Glutamatergic neuron (in vitro differentiated cells): ENCODE results near the gene KCNA2. TPM values are rescaled to one million over a fixed set of nuclear protein-coding genes. Genes with fewer than 3 reads are reported as not detected.

Experiments used
- DNase-seq: peaks from one replicate; pipeline ENCODE4 v3.0.0; 2022
- H3K27ac Mint-ChIP-seq: one replicate; pipeline ENCODE4 v1.8.0; 2020; ENCODE audit warnings: mild to moderate bottlenecking, mixed read lengths, inconsistent platforms; ENCODE audit not compliant: unreplicated experiment
- H3K27me3 Mint-ChIP-seq: one replicate; pipeline ENCODE4 v1.8.0; 2020; ENCODE audit warnings: mild to moderate bottlenecking, moderate library complexity, mixed read lengths, inconsistent platforms; ENCODE audit not compliant: unreplicated experiment
- H3K36me3 Mint-ChIP-seq: one replicate; pipeline ENCODE4 v1.8.0; 2020; ENCODE audit warnings: mild to moderate bottlenecking, mixed read lengths, inconsistent platforms; ENCODE audit not compliant: unreplicated experiment
- H3K4me1 Mint-ChIP-seq: one replicate; pipeline ENCODE4 v1.8.0; 2020; ENCODE audit warnings: mild to moderate bottlenecking, low read depth, mixed read lengths, inconsistent platforms; ENCODE audit not compliant: unreplicated experiment
- H3K4me3 Mint-ChIP-seq: one replicate; pipeline ENCODE4 v1.8.0; 2020; ENCODE audit warnings: mild to moderate bottlenecking, mixed read lengths, inconsistent platforms; ENCODE audit not compliant: unreplicated experiment
- H3K9me3 Mint-ChIP-seq: one replicate; pipeline ENCODE4 v1.8.0; 2020; ENCODE audit warnings: mild to moderate bottlenecking, moderate library complexity, mixed read lengths, inconsistent platforms; ENCODE audit not compliant: unreplicated experiment
- CTCF ChIP-seq: fragments of 200-600 bp; sonication (generic); IDR thresholded peaks from one replicate; pipeline ENCODE4 v1.5.0; 2021; ENCODE audit not compliant: partially characterized antibody, unreplicated experiment
- total RNA-seq: library from RNA; stranded (reverse); fragmentation: NEBNext Ultra II Directional; extraction: Animal tissue kit (Norgen Biotek cat#: 25700); gene quantifications from one replicate; pipeline ENCODE4 v1.2.1, GENCODE V29; 2021; ENCODE audit not compliant: unreplicated experiment

KCNA2 gene
- total RNA-seq, 1 donor from 2014 or later, result 19.7 TPM

- DNase-seq, result no peak
- peaks cover 22% of the 10 kb centered on the region for H3K4me1 Mint-ChIP-seq
- peaks cover 1% of the 10 kb centered on the region for H3K27me3 Mint-ChIP-seq
- peaks cover 5% of the 10 kb centered on the region for H3K36me3 Mint-ChIP-seq
- no peak for TF ChIP-seq CTCF
- peaks cover 5% of the 10 kb centered on the region for H3K9me3 Mint-ChIP-seq
- no peak overlapping the region for H3K4me3 Mint-ChIP-seq
- no peak overlapping the region for H3K27ac Mint-ChIP-seq
Measured at GRCh38 chr1:110544753-110545152, 61.4 kb downstream of the KCNA2 start.

Other genes starting within 250 kb of the KCNA2 start
- gene SLC16A4, start 215.3 kb downstream of the KCNA2 start, total RNA-seq, result 4.4 TPM
- 135 TPM for gene LAMTOR5, start 198.7 kb downstream of the KCNA2 start, total RNA-seq
- not detected for gene PROK1, start 155.2 kb downstream of the KCNA2 start, total RNA-seq
- gene KCNA10, start 87.2 kb downstream of the KCNA2 start, total RNA-seq, result not detected
- 2.7 TPM for gene KCNA3, start 68.6 kb upstream of the KCNA2 start, total RNA-seq